AG04449 (cell line): ENCODE data around the gene DYNLT2.

Experiments used
- CTCF ChIA-PET: fragments of 350-600 bp; formaldehyde crosslinking; extraction: SDS; loops from one replicate; lab custom pipeline; 2021; ENCODE audit warnings: antibody characterized with exemption; lab: Yijun Ruan, JAX
- POLR2A ChIA-PET: fragments of 400-600, 350-600 bp; formaldehyde crosslinking; extraction: SDS; loops from one replicate; lab custom pipeline; 2020; ENCODE audit warnings: antibody characterized with exemption, inconsistent platforms; lab: Yijun Ruan, JAX
- DNase-seq: peaks from one replicate; pipeline ENCODE4 v3.0.0-alpha.2; 2010; ENCODE audit warnings: low read depth, low spot score
- H3K4me3 ChIP-seq: 2 replicates; pipeline ENCODE4 v1.5.1; 2011; ENCODE audit warnings: low read depth, mild to moderate bottlenecking, control low read depth, low read length
- CTCF ChIP-seq: IDR thresholded peaks from one replicate; pipeline ENCODE4 v1.5.1; 2011; ENCODE audit warnings: mild to moderate bottlenecking, moderate library complexity, low read length, control low read depth, inconsistent platforms; ENCODE audit not compliant: insufficient read depth; ENCODE audit errors: missing control alignments

DYNLT2 gene

DNA sequence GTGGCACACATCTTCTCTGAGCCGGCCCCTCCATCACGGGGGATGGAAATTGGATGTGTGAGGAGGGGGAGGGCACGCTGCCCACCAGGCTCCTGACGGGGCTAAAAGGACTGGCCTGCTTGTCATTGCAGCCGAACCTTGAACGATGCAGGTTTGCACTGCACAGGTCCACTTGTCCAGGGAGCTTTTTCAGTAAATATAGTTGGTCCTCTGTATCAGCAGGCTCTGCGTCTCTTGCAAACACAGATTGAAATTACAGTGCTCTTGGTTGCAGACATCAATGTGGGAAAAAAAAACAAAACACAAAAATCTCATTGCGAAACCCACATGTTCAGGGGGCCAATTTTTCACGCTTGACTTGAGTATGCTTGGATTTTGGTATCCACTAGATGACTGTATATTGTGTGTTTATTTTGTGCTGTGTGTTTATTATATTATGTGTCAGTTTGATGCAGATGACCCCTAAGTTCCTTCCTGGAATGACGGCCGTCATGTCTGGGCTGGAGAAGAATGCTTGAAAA is 29.3 kb upstream of the DYNLT2 start:
- ChIA-PET CTCF (interaction anchor here (1.2 kb wide), 1 partner anchor 9 kb away, joined by 8 read pairs; no protein-coding TSS in a partner anchor), POLR2A (no interaction called here)
- no peak for TF ChIP-seq CTCF
- DNase-seq, result no peak
- no peak overlapping the region for H3K4me3 ChIP-seq

- TF ChIP-seq CTCF, result no peak
- no peak for DNase-seq
- CTCF ChIA-PET, result interaction anchor here (1.2 kb wide), 1 partner anchor 10 kb away, joined by 8 read pairs; no protein-coding TSS in a partner anchor
- H3K4me3 ChIP-seq, result no peak overlapping the region
- POLR2A ChIA-PET, result no interaction called here
Observed at GRCh38 chr6:169779896-169780295, 28.5 kb upstream of the DYNLT2 start.

DNA sequence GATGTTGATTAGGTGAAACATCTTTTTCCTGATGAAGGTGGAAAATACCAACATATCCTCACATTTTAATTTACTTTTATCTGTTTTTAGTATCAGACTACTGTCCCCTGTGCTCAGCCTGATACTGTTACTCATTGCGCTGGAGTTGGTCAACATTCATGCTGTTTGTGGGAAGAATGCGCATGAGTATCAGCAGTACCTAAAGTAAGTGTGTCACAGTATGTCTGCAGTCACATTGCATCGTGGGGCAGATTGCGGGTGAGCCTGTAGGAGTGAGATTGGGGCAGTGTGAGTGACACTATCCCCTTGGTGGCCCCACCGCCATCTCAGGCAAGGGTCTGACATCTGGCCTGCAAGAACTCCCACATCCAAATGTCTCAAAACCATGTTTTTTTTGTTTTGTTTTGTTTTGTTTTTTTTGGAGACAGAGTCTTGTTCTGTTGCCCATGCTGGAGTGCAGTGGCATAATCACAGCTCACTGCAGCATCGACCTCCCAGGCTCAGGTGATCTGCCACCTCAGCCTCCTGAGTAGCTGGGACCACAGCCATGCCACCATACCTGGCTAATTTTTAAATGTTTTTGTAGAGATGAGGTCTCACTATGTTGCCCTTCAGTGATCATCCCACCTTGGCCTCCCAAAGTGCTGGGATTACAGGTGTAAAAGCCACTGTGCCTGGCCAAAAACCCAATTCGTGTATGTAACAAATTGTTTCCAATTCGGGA is 27.9 kb upstream of the DYNLT2 start:
- DNase-seq, result no peak
- TF ChIP-seq CTCF, result no peak
- ChIA-PET CTCF (interaction anchor here (1.2 kb wide), 1 partner anchor 10 kb away, joined by 8 read pairs; no protein-coding TSS in a partner anchor), POLR2A (no interaction called here)
- no peak overlapping the region for H3K4me3 ChIP-seq

GRCh38 chr6:169778646-169779045 is 27.3 kb upstream of the DYNLT2 start:
- H3K4me3 ChIP-seq, result no peak overlapping the region
- CTCF ChIA-PET, result interaction anchor here (0.9 kb wide), 1 partner anchor 11 kb away, joined by 3 read pairs; no protein-coding TSS in a partner anchor
- POLR2A ChIA-PET, result no interaction called here
- no peak for DNase-seq
- TF ChIP-seq CTCF, result no peak

GRCh38 chr6:169777896-169778295 is 26.5 kb upstream of the DYNLT2 start:
- no peak for DNase-seq
- no peak overlapping the region for H3K4me3 ChIP-seq
- ChIA-PET CTCF (interaction anchor here (0.6 to 0.9 kb wide), 2 partner anchors 11 to 13 kb away, joined by 3 read pairs; no protein-coding TSS in a partner anchor), POLR2A (no interaction called here)
- TF ChIP-seq CTCF, result no peak

DNA sequence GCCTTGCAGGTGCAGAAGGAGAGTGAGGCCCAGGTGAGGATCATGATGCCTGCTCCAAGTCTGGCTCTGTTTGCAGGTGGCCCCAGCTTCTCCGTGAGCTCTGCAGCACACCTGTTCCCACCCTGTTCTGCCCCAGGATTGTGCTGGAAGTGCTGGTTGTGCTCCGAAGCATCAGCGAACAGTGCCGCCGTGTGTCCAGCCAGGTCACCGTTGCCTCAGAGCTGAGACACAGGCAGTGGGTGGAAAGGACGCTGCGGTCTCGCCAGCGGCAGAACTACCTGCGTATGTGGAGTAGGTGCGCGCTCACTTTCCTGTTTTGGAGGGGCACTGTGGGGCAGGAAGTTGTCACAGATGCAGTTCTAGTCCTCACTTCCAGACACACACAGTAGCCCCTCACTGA is 25.0 kb upstream of the DYNLT2 start:
- CTCF ChIA-PET, result interaction anchor here (1.3 kb wide), 1 partner anchor 13 kb away, joined by 4 read pairs; no protein-coding TSS in a partner anchor
- DNase-seq, result no peak

More for the DNA sequence above, 25.0 kb upstream of the DYNLT2 start:
- no peak for TF ChIP-seq CTCF
- H3K4me3 ChIP-seq, result no peak overlapping the region
- POLR2A ChIA-PET, result no interaction called here
